NCI-H1436 treated with DMSO at 0.1 percent for 48 hours (cell line): Measurements from ENCODE around the gene CRB2.

ENCODE experiments used
- DNase-seq: peaks from one replicate; lab custom pipeline; 2025; lab: John Stamatoyannopoulos, UW

The CRB2 gene

DNA sequence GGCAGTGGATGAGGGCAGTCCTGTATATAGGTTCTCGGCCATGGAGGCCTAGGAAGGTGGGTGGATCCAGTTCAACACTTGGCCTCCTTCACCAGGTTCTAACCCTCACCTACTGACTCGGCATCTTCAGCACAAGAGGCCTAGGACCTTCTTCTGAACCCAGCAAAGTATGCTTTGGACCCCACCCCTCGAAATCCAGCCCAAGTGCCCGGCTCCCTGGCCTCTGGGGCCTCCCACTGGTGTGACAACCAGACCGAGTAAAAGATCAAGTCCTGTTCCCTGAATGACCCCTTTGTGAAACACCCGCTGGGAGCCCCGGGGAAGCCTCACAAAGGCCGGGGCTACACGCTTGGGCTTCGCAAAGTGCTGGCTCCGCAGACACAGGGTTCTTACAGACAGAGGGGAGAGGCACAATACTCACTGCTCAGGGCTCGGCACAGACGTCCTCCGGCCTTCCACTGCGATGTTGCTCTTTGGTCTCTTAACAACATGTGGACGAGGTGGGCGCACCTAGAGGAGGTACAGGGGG is 47.0 kb downstream of the CRB2 start:
- DNase-seq = no peak

DNA sequence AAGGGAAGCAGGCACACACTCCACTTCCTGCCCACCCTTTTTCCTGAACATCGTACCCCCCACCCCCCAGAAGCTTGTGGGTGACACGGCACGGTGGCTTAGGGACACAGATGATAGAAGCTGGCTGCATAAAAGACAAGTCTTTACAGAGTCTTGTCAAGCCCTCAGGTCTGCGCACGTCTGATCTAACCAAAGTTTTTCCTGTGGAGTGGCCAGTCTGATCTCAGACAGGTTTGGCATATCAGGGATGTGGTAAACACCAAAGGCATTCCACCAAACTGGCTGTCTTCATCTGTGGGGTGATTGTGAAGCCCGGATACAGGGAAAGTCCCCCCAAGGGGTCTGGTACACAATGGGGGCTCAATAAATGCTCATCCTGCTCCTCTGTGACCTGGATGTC is 50.0 kb downstream of the CRB2 start:
- DNase-seq = no peak

GRCh38 chr9:123406691-123407216 is 50.8 kb downstream of the CRB2 start:
- no peak for DNase-seq

- no peak for DNase-seq
These were observed 51.3 kb downstream of the CRB2 start for GRCh38 chr9:123407217-123407851.

GRCh38 chr9:123408313-123409262 is 52.6 kb downstream of the CRB2 start:
- no peak for DNase-seq

- DNase-seq = no peak
These were observed 54.4 kb downstream of the CRB2 start for GRCh38 chr9:123410281-123410910.

DNA sequence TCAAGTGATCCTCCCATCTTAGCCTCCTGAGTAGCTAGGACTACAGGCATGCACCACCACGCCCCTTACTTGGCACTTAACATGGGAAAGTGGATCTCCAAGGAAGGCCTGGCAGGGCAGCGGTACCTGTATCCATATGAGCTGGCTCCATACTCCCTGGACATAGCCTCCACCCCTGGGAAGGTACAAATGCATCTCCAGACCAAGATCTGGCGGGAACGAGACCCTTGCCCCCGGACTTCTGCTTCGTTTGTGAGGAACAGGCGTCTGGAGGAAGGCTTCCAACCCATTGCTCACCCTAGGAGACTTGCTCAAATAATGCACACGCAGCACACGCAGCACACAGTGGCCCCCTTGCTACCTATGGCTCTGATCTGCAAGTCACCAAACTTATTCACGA is 55.2 kb downstream of the CRB2 start:
- DNase-seq = no peak

DNA sequence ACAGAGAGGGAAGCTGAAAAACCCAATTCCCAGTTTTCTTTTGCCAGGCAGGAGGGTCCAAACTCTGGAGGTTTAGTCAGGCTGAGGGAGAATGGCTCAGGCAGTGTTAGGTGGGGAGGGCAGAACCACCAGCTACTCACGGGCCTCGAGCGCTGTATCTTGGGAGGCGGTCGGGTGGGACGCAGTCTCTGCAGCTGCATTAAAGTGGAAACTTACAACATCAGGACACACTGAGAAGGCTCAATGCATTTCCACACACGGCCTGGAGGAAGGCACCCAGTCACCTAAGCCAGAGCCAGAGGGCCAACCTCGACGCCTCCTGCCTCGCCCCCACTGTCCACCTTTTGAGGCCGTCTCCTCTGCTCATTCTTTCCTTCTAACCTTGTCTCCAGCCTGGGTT is 55.6 kb downstream of the CRB2 start:
- no peak for DNase-seq

- DNase-seq = no peak
These were observed 56.3 kb downstream of the CRB2 start for GRCh38 chr9:123412171-123412820.

DNA sequence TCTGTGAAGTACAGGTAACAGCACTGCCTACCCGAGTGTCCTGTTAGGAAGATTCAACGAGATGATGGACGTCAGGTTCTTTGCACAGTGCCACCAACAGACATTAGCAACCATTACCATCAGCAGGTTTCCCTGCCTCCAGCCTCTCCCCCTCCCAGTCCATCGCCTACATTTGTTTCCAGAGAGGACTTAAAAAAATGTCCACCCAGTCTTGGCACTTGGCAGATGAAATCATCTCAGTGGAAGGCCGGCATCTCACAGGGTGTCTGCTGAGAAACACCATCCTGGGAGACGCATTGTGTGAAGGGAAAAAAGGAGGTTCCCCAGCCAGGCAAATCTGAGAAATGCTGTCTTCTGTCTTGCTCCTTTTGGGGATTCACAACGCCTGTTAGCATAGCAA is 58.2 kb downstream of the CRB2 start:
- no peak for DNase-seq

DNA sequence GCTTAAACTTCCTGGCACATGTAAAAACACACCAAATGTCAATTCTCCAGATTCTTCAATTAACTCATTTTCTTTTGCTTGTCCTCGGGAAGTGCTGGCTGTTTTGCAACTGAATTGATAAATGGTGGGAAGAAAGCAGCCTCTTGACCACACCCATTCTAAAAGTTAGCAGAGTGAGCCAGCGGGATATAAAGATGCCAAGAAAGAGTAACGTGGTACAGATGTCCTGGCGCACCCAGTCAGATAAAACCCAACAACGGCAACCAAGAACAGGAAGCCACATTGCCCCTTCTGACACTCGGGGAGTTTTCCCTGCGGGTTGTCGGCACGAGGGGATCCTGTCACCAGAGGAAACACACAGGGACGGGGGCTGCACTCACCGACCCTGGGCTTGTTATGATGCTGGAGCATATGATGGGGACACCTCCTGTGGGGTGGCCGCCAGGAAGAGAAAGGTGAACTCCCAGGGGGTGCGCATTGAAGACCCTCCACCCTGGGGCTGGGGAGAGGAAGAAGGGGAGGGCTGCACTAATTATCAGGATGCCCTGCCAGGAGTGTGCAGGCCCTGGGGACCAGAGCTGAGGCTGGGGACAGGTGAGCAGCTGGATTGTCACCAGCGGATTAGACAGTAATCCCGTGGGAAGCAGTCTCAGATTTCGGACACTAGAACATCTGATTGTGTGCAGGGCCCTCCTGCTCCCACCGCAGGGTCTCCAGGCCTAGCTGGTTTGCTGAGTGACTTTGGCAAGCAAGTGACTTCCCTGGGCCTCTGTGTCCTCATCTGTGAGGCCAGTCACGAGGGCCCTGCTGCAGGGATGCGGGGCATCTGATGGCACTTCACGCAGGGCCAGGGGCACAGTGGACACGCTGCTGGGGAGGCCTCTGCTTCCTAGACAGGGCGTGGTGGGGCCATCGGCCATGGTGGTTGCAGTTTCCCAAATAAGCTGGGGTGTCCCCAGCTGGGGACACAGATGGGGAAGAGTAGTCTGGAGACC is 59.2 kb downstream of the CRB2 start:
- DNase-seq = no peak

GRCh38 chr9:123416176-123416575 is 60.2 kb downstream of the CRB2 start:
- DNase-seq = no peak

DNA sequence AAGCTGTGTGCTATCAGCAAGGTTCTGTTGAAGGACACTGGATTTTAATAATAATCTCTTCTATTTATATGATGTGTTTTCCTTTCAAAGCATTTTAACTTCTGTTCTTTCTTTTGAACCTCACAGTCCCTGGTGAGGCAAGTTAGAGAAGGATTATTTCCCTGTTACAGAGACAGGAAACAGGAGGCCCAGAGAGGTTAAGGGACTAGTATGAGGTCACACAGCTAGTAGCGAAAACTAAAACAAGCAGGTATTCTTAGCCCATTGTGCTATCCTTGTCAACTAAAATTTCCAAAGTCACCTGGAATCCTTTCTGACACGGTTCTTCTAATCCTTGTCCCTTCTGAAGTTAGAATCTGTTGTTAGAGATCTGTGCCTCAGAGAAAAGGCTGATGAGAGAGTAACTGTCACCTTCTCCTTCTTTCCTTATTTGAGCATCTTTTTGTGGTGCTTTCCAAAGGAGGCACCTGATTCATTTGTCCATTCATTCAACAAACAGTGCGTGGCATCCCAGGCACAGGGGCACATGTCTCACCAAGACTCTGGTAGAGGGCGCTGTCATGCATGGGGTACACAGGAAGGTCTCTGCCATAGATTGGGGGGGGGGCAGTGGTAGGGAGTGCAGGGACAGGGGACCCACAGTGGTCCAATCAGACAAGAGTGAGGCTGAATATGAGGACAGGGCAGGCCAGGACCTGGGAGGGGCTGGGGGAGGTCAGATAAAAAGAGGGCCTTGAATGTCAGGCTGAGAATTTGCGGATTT is 61.5 kb downstream of the CRB2 start:
- no peak for DNase-seq

- no peak for DNase-seq
These were observed 62.0 kb downstream of the CRB2 start for GRCh38 chr9:123418052-123418430.

DNA sequence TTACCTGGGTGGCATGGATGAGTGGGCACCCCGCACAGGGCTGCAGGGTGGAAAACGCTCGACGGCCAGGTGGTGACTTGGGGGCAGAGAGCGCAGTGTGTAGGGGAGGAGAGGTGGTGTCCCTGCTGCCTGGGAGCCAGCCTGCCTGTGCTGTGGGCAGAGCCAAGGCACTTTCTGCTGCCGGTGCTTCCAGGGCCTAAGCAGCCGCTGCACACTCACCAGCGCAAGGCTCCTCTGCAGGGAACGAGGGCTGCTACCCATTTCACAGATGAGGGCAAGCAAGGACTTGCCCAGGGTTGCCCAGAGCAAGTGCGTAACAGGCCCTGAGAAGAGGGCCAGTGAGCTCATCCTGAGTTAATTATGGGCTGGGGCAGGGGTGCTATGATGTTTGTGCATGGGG is 62.5 kb downstream of the CRB2 start:
- no peak for DNase-seq

- no peak for DNase-seq
These were observed 63.1 kb downstream of the CRB2 start for GRCh38 chr9:123419091-123419490.

- DNase-seq = no peak
These were observed 64.0 kb downstream of the CRB2 start for GRCh38 chr9:123419721-123420591.

GRCh38 chr9:123420592-123421111 is 64.7 kb downstream of the CRB2 start:
- DNase-seq = no peak

GRCh38 chr9:123421186-123421585 is 65.2 kb downstream of the CRB2 start:
- no peak for DNase-seq
